Skeletal muscle tissue (tissue), 4 donors: ENCODE results near the gene GDF2. TPM values are rescaled to one million over a fixed set of nuclear protein-coding genes. Genes with fewer than 3 reads are reported as not detected.

ENCODE experiments used
- H3K27ac ChIP-seq: one replicate; pipeline ENCODE4 v1.7.0; 2013; ENCODE audit warnings: mild to moderate bottlenecking, low read depth, low read length, inconsistent platforms
- H3K27me3 ChIP-seq, 3 donors: one replicate each; pipeline ENCODE4 v1.7.0; 2013; ENCODE audit warnings: low read length in 3 of 3; ENCODE audit not compliant: control insufficient read depth in 3 of 3, insufficient read depth in 3 of 3
- H3K36me3 ChIP-seq, 3 donors: one replicate each; pipeline ENCODE4 v1.7.0; 2013; ENCODE audit warnings: low read length in 3 of 3; ENCODE audit not compliant: control insufficient read depth in 3 of 3, insufficient read depth in 3 of 3
- H3K4me1 ChIP-seq, 3 donors: one replicate each; pipeline ENCODE4 v1.7.0; 2013; ENCODE audit warnings: low read length in 3 of 3, mild to moderate bottlenecking in 3 of 3; ENCODE audit not compliant: control insufficient read depth in 3 of 3, insufficient read depth in 3 of 3
- H3K4me3 ChIP-seq, 3 donors: one replicate each; pipeline ENCODE4 v1.7.0; 2013; ENCODE audit warnings: low read length in 3 of 3
- H3K9ac ChIP-seq, 3 donors: one replicate each; pipeline ENCODE4 v1.7.0; 2013; ENCODE audit warnings: low read length in 3 of 3, mild to moderate bottlenecking in 3 of 3, moderate library complexity in 2 of 3, low read depth in 1 of 3
- H3K9me3 ChIP-seq, 3 donors: one replicate each; pipeline ENCODE4 v1.7.0; 2013; ENCODE audit warnings: low read length in 3 of 3; ENCODE audit not compliant: control insufficient read depth in 3 of 3
- total RNA-seq: library from RNA; depleted of rRNA; stranded (reverse); fragments of >200 nt; gene quantifications from one replicate; pipeline ENCODE4 v1.2.3, GENCODE V29; 2014
- donor health status: Osteomylitis.

Gene GDF2
- total RNA-seq, 1 donor from 2014 or later, result not detected

GRCh38 chr10:47289921-47290320 is 32.3 kb upstream of the GDF2 start:
- Histone ChIP-seq H3K27ac (no peak overlapping the region), H3K36me3 (no peaks in the 10 kb centered on the region), H3K9ac (no peak overlapping the region), H3K27me3 (peaks cover 3 to 19% (median 5%) of the 10 kb centered on the region in 3 donors), H3K4me3 (no peak overlapping the region), H3K9me3 (no peaks in the 10 kb centered on the region), H3K4me1 (peaks cover 2 to 19% (median 4%) of the 10 kb centered on the region in 3 donors)

DNA sequence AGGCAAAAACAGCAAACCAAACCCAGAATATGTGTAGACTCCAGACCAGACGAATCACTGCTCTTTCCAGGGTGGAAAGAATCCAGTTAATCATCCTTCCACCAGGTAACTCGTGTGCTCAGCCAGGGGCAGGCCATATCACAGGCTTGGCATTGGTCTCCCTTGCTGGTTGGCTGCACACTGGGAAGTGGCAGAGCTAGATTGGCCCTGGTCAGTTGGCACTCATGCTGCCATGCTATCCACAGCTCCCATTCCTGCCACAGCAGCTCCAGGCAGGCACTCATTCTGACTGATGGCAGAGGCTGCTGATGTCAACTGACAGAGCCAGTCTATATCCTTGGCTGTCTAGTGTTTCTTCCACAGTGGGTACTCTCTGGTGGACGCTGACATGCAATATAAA is 31.9 kb upstream of the GDF2 start:
- Histone ChIP-seq H3K9ac (no peak overlapping the region), H3K27me3 (peaks cover 4 to 19% (median 9%) of the 10 kb centered on the region in 3 donors), H3K4me1 (peaks cover 2 to 19% (median 4%) of the 10 kb centered on the region in 3 donors), H3K36me3 (no peaks in the 10 kb centered on the region), H3K4me3 (no peak overlapping the region), H3K9me3 (no peaks in the 10 kb centered on the region), H3K27ac (no peak overlapping the region)

- H3K4me3 ChIP-seq, result no peak overlapping the region
- H3K4me1 ChIP-seq, result peaks cover 4 to 18% (median 5%) of the 10 kb centered on the region in 3 donors
- H3K9me3 ChIP-seq, result no peaks in the 10 kb centered on the region
- H3K36me3 ChIP-seq, result no peaks in the 10 kb centered on the region
- H3K27me3 ChIP-seq, result peaks cover 4 to 19% (median 7%) of the 10 kb centered on the region in 3 donors
- H3K27ac ChIP-seq, result no peak overlapping the region
- H3K9ac ChIP-seq, result no peak overlapping the region
Measured at GRCh38 chr10:47291682-47292081, 30.6 kb upstream of the GDF2 start.

- Histone ChIP-seq H3K4me1 (peaks cover 0 to 11% (median 5%) of the 10 kb centered on the region in 3 donors), H3K27ac (no peak overlapping the region), H3K27me3 (peaks cover 7 to 18% (median 8%) of the 10 kb centered on the region in 3 donors), H3K9ac (no peak overlapping the region), H3K36me3 (no peaks in the 10 kb centered on the region), H3K9me3 (no peaks in the 10 kb centered on the region), H3K4me3 (no peak overlapping the region)
Measured at GRCh38 chr10:47294057-47294456, 28.2 kb upstream of the GDF2 start.

DNA sequence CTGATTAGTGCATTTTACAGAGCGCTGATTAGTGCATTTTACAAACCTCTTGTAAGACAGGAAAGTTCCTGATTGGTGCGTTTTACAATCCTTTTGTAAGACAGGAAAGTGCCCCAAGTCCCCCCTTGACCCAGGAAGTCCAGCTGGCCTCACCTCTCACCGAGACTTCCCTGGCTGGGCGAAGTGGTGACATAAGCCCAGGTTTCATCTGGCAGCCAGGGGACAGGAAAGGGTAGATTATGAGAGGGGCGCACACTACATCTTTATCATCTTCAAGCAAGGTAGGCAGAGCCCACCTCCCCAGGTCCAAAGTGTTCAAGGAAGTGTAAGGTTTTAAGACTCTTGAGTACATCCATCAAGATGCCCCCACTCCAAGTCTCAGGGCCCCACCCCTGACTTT is 27.8 kb upstream of the GDF2 start:
- H3K9ac ChIP-seq, result no peak overlapping the region
- H3K4me3 ChIP-seq, result no peak overlapping the region
- no peaks in the 10 kb centered on the region for H3K9me3 ChIP-seq
- no peaks in the 10 kb centered on the region for H3K36me3 ChIP-seq
- no peak overlapping the region for H3K27ac ChIP-seq
- H3K27me3 ChIP-seq, result peaks cover 9 to 16% (median 10%) of the 10 kb centered on the region in 3 donors
- H3K4me1 ChIP-seq, result peaks cover 0 to 11% (median 5%) of the 10 kb centered on the region in 3 donors

- Histone ChIP-seq H3K36me3 (no peaks in the 10 kb centered on the region), H3K27ac (no peak overlapping the region), H3K9ac (no peak overlapping the region), H3K4me1 (peaks cover 0 to 12% (median 6%) of the 10 kb centered on the region in 3 donors), H3K27me3 (peaks cover 13 to 22% (median 15%) of the 10 kb centered on the region in 3 donors), H3K4me3 (no peak overlapping the region), H3K9me3 (no peaks in the 10 kb centered on the region)
Measured at GRCh38 chr10:47295411-47295810, 26.8 kb upstream of the GDF2 start.

GRCh38 chr10:47296156-47296894 is 25.9 kb upstream of the GDF2 start:
- no peak overlapping the region for H3K27ac ChIP-seq

DNA sequence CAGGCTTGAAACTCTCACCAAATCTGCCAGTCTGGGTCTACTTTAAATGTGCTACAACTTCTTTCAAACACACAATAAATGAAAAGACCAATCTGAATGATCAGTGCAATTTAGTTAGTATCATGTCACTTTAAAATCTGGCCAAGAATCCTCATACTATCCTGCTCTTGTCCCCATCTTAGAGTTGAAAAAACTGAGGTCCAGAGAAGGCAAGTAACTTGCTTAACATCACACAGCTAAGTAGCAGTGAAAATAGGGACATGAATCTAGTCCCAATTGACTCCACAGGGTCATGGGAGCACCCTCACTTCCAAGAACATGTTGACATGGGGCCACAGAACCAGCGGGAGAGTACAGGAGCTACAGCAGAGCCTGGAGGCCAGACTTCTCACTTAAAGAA is 25.3 kb upstream of the GDF2 start:
- peaks cover 28 to 37% (median 30%) of the 10 kb centered on the region in 3 donors for H3K27me3 ChIP-seq

More at GRCh38 chr10:47296156-47296894, 25.9 kb upstream of the GDF2 start:
- Histone ChIP-seq H3K4me3 (no peak overlapping the region), H3K36me3 (no peaks in the 10 kb centered on the region), H3K9me3 (no peaks in the 10 kb centered on the region), H3K27me3 (peaks cover 22 to 30% (median 24%) of the 10 kb centered on the region in 3 donors), H3K4me1 (peaks cover 0 to 11% (median 6%) of the 10 kb centered on the region in 3 donors), H3K9ac (no peak overlapping the region)

DNA sequence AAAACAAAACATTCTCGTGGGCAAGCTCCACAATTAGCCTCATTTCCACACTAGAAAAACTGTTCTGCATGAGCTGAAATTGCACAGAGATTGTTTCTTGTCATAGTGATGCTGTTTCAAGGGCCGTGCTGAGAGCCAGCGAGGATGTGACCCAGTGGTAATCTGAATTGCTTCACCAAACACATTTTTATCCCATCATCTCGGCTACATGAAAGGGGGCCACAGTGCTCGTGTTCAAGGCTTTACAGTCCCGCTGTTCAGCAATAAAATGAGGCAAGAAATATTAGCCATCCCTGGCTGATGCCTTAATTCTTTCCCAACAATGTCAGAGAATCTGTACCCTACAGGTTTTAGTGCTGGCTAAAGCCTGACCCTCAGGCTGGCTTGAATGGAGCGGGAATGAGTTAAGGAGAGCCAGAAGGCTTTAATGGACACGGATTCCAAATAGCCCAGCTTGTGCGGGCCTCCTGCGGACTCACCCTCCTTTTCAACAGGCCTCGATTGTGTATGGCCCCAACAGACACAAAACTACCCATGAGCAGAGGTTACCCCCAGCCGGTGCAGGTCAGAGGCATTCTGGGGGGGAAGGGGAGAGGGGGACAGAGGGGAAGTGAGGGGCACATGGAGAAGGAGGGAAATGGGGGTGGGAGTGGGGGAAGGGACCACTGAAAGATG is 24.3 kb upstream of the GDF2 start:
- Histone ChIP-seq H3K27ac (no peak overlapping the region), H3K4me3 (no peak overlapping the region), H3K9me3 (no peaks in the 10 kb centered on the region), H3K4me1 (peaks cover 0 to 9% (median 5%) of the 10 kb centered on the region in 3 donors), H3K9ac (no peak overlapping the region), H3K27me3 (peaks cover 33 to 43% (median 37%) of the 10 kb centered on the region in 3 donors), H3K36me3 (no peaks in the 10 kb centered on the region)

More for the DNA sequence above, 25.3 kb upstream of the GDF2 start:
- Histone ChIP-seq H3K27ac (no peak overlapping the region), H3K36me3 (no peaks in the 10 kb centered on the region), H3K9me3 (no peaks in the 10 kb centered on the region), H3K4me1 (peaks cover 0 to 9% (median 5%) of the 10 kb centered on the region in 3 donors), H3K4me3 (no peak overlapping the region), H3K9ac (no peak overlapping the region)

- H3K4me3 ChIP-seq, result no peak overlapping the region
- H3K4me1 ChIP-seq, result peaks cover 0 to 9% (median 5%) of the 10 kb centered on the region in 3 donors
- H3K27ac ChIP-seq, result no peak overlapping the region
- H3K9me3 ChIP-seq, result no peaks in the 10 kb centered on the region
- peaks cover 36 to 46% (median 37%) of the 10 kb centered on the region in 3 donors for H3K27me3 ChIP-seq
- H3K36me3 ChIP-seq, result no peaks in the 10 kb centered on the region
- H3K9ac ChIP-seq, result no peak overlapping the region
Measured at GRCh38 chr10:47298715-47299114, 23.5 kb upstream of the GDF2 start.
